ENCODE results near the gene TOPBP1. TPM values are rescaled to one million over a fixed set of nuclear protein-coding genes. Genes with fewer than 3 reads are reported as not detected.
A peak's percentile ranks its signal among the peaks of the same experiment; 100 is the strongest.

The TOPBP1 gene
- total RNA-seq, 1 donor: 33.7 TPM

GRCh38 chr3:133649486-133650068 is 12.2 kb downstream of the TOPBP1 start:
- no peaks in the 10 kb centered on the region for H3K79me2 ChIP-seq (ENCODE audit: insufficient read depth, low read length)
- H3K4me3 ChIP-seq (ENCODE audit: insufficient read depth, low read length): no peak overlapping the region
- peaks cover 8% of the 10 kb centered on the region for H3K4me1 ChIP-seq (ENCODE audit: insufficient read depth, low read length)
- no peaks in the 10 kb centered on the region for H4K20me1 ChIP-seq (ENCODE audit: insufficient read depth, low read length)
- H3K27ac ChIP-seq (ENCODE audit: low read depth, low read length): no peak overlapping the region
- no peaks in the 10 kb centered on the region for H3K27me3 ChIP-seq (ENCODE audit: insufficient read depth, low read length)
- H2AFZ ChIP-seq (ENCODE audit: low read length): no peak overlapping the region
- no peak for DNase-seq (ENCODE audit: insufficient read length, low spot score, missing footprints)
- H3K9me3 ChIP-seq (ENCODE audit: low read depth, low read length): no peaks in the 10 kb centered on the region
- no peak for TF ChIP-seq CTCF (IDR thresholded peaks at IDR 0.05; ENCODE audit: extremely low read depth, low read depth, low read length)
- H3K4me2 ChIP-seq (ENCODE audit: insufficient read depth, low read length): no peak overlapping the region
- H3K36me3 ChIP-seq (ENCODE audit: insufficient read depth, low read length): peaks cover 29% of the 10 kb centered on the region

GRCh38 chr3:133644768-133645167 is 17.0 kb downstream of the TOPBP1 start:
- peaks cover 37% of the 10 kb centered on the region for H3K36me3 ChIP-seq (ENCODE audit: insufficient read depth, low read length)
- no peaks in the 10 kb centered on the region for H4K20me1 ChIP-seq (ENCODE audit: insufficient read depth, low read length)
- H3K27ac ChIP-seq (ENCODE audit: low read depth, low read length): peak overlapping the region; percentile 4
- H2AFZ ChIP-seq (ENCODE audit: low read length): no peak overlapping the region
- TF ChIP-seq CTCF (IDR thresholded peaks at IDR 0.05; ENCODE audit: extremely low read depth, low read depth, low read length): no peak
- H3K27me3 ChIP-seq (ENCODE audit: insufficient read depth, low read length): no peaks in the 10 kb centered on the region
- peaks cover 17% of the 10 kb centered on the region for H3K4me1 ChIP-seq (ENCODE audit: insufficient read depth, low read length)
- H3K9me3 ChIP-seq (ENCODE audit: low read depth, low read length): no peaks in the 10 kb centered on the region
- peak overlapping the region; percentile 21 for H3K4me2 ChIP-seq (ENCODE audit: insufficient read depth, low read length)
- no peaks in the 10 kb centered on the region for H3K79me2 ChIP-seq (ENCODE audit: insufficient read depth, low read length)
- peak; percentile 25 for DNase-seq (ENCODE audit: insufficient read length, low spot score, missing footprints)
- no peak overlapping the region for H3K4me3 ChIP-seq (ENCODE audit: insufficient read depth, low read length)

- Histone ChIP-seq H3K27me3 (ENCODE audit: insufficient read depth, low read length) (no peaks in the 10 kb centered on the region), H3K9me3 (ENCODE audit: low read depth, low read length) (no peaks in the 10 kb centered on the region), H3K79me2 (ENCODE audit: insufficient read depth, low read length) (no peaks in the 10 kb centered on the region), H3K27ac (ENCODE audit: low read depth, low read length) (no peak overlapping the region), H3K4me1 (ENCODE audit: insufficient read depth, low read length) (peaks cover 17% of the 10 kb centered on the region), H3K4me2 (ENCODE audit: insufficient read depth, low read length) (no peak overlapping the region), H3K36me3 (ENCODE audit: insufficient read depth, low read length) (peaks cover 37% of the 10 kb centered on the region), H3K4me3 (ENCODE audit: insufficient read depth, low read length) (no peak overlapping the region), H4K20me1 (ENCODE audit: insufficient read depth, low read length) (no peaks in the 10 kb centered on the region), H2AFZ (ENCODE audit: low read length) (no peak overlapping the region)
- DNase-seq (ENCODE audit: insufficient read length, low spot score, missing footprints): no peak
- no peak for TF ChIP-seq CTCF (IDR thresholded peaks at IDR 0.05; ENCODE audit: extremely low read depth, low read depth, low read length)
These were observed 18.1 kb downstream of the TOPBP1 start for GRCh38 chr3:133643611-133644010.

GRCh38 chr3:133641254-133641653 is 20.5 kb downstream of the TOPBP1 start:
- H3K4me1 ChIP-seq (ENCODE audit: insufficient read depth, low read length): peaks cover 17% of the 10 kb centered on the region
- H3K36me3 ChIP-seq (ENCODE audit: insufficient read depth, low read length): peaks cover 48% of the 10 kb centered on the region
- H3K4me2 ChIP-seq (ENCODE audit: insufficient read depth, low read length): no peak overlapping the region
- DNase-seq (ENCODE audit: insufficient read length, low spot score, missing footprints): no peak
- H3K9me3 ChIP-seq (ENCODE audit: low read depth, low read length): no peaks in the 10 kb centered on the region
- H2AFZ ChIP-seq (ENCODE audit: low read length): no peak overlapping the region
- no peaks in the 10 kb centered on the region for H3K79me2 ChIP-seq (ENCODE audit: insufficient read depth, low read length)
- H3K27ac ChIP-seq (ENCODE audit: low read depth, low read length): no peak overlapping the region
- H3K27me3 ChIP-seq (ENCODE audit: insufficient read depth, low read length): no peaks in the 10 kb centered on the region
- no peaks in the 10 kb centered on the region for H4K20me1 ChIP-seq (ENCODE audit: insufficient read depth, low read length)
- TF ChIP-seq CTCF (IDR thresholded peaks at IDR 0.05; ENCODE audit: extremely low read depth, low read depth, low read length): no peak
- no peak overlapping the region for H3K4me3 ChIP-seq (ENCODE audit: insufficient read depth, low read length)

Data from osteoblast (primary cell).